LoVo (cell line): Measurements from ENCODE around the gene INTS6.

Experiments
- DNase-seq: peaks from one replicate; pipeline ENCODE4 v3.0.0-alpha.2; 2016; ENCODE audit warnings: low spot score

The INTS6 gene

GRCh38 chr13:51456510-51456909 is 3.7 kb upstream of the INTS6 start:
- no peak for DNase-seq

DNA sequence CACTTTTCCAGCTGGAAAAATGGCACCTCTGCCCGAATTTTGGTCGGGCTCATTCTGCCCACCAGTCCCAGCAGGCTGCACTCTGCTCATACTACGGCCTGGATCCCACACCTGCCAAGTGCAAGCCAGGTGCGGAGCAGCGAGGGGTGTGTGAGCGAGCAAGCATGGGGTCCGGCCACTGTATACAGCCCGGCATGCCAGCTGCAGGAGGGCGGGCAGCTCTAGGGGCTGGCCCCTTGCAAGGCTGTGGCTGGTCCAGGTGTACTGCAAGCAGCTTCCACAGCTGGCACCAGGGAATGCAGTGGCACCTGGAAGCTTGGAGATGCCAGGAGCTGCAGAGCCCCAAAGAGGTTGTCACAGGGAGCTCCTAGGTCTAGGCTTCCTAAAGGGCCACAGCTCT is 2.7 kb upstream of the INTS6 start:
- DNase-seq, result no peak

DNA sequence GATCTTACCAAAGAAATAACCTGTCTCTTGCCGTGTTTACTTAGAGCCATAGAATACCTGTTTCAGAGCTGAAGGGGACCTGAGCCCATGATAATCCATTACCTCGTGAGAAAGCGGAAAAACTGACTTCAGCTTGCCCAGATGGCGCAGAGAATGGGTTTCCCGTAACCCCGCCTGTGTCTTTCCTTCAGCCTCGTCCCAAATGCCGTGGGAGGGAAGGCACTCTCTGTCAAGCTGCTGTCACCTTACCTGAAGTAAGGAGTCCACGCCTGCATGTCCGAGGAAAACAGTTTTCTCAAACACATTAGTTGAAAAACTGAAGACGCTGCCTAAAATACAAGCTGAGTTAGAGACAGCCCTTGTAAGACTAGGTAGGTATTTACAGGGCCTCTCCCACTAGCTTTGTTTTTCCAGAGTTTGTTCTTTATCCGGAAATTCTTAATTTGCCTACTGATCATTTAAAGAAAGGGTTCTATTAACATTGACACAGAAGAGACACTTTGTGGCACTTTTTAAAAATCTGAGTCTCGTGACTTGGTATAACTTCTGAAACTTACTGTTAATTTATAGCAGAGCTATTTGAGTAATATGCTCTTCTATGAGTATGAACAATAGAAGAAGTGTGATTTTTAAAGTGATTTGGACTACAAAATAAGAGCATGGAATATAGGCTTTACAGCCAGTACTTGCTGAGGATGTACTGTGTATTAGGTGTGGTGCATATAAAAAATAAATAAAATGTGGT is 1.3 kb upstream of the INTS6 start:
- peak; percentile 12 for DNase-seq

- no peak for DNase-seq
These were observed 547 bp upstream of the INTS6 start for GRCh38 chr13:51453207-51453958.

- peak; percentile 78 for DNase-seq
These were observed 1.1 kb downstream of the INTS6 start for GRCh38 chr13:51451467-51452360.

- no peak for DNase-seq
These were observed 1.7 kb downstream of the INTS6 start for GRCh38 chr13:51451134-51451466.

DNA sequence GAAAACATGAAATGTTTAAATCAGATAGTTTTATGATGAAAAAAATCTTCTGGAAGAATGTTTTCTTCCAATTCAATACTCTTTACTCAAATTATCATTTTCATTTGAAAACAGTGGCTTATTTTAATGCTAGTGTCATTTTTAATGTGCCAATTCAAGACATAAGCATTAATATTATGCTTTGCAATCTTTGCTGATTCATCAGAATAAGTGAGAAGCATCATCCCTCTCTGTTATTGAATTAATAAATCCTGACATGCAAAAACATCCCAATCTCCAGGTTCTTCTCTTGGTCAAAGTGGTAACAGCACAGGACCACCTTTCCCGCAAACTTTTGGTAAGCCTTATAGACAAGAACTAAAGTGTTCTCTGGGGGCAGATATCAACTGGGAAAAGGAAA is 3.8 kb downstream of the INTS6 start:
- no peak for DNase-seq

DNA sequence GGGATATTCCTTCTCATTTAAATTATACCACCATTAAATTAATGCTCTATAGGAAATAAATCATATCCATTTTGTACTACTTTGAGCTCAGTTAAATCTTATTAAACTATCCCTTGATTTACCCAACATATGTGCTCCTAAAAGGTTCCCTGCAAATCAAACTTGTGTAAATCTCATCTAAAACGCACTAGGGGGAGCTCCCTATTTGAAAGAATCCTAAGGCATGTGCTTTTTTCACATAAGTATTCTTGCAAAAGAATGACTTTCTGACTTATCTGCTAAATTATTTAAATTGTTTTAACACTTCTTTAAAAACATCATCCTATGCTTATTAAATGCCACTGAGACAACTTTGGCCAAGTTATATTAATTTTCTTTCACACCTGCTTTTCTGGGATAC is 7.9 kb downstream of the INTS6 start:
- DNase-seq, result no peak

- no peak for DNase-seq
These were observed 12.5 kb downstream of the INTS6 start for GRCh38 chr13:51440381-51440780.

DNA sequence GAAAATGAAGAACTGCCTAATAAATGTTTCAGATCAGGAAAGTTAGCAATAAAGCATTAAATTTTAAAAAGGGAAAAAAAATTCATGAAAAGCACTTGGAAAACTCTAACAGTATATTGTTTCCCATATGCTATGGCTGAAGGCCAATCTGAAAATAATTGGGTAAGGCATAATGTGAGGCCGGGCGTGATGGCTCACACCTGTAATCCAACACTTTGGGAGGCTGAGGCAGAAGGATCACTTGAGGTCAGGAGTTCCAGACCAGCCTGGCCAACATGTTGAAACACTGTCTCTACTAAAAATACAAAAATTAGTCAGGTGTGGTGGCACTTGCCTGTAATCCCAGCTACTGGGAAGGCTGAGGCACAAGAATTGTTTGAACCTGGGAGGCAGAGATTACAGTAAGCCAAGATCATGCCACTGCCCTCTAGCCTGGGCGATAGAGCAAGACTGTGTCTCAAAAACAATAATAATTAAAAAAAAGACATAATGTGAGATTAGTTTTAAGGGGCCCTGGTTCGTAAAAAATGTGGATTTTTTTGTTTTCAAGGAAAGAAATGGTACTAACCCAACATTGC is 15.2 kb downstream of the INTS6 start:
- no peak for DNase-seq

GRCh38 chr13:51435002-51435578 is 17.7 kb downstream of the INTS6 start:
- DNase-seq, result peak; percentile 11

GRCh38 chr13:51432576-51432975 is 20.3 kb downstream of the INTS6 start:
- DNase-seq, result no peak

DNA sequence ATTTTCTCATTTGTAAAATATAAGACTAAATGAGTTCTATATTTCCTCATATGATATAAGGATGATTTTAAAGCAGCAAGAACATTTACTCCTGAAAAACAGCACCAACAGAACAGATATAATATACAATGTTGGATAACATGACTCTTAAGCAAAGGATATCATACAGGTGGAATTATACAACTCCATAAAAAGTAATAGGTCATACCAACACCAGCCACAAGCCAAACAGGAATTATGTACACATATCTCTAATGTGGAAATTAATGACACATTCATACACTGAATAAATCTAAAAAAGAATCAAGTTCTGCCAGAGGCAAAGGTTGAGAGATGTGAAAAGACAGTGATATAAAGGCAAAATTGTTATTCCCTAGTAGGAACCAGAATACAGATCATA is 25.9 kb downstream of the INTS6 start:
- no peak for DNase-seq

DNA sequence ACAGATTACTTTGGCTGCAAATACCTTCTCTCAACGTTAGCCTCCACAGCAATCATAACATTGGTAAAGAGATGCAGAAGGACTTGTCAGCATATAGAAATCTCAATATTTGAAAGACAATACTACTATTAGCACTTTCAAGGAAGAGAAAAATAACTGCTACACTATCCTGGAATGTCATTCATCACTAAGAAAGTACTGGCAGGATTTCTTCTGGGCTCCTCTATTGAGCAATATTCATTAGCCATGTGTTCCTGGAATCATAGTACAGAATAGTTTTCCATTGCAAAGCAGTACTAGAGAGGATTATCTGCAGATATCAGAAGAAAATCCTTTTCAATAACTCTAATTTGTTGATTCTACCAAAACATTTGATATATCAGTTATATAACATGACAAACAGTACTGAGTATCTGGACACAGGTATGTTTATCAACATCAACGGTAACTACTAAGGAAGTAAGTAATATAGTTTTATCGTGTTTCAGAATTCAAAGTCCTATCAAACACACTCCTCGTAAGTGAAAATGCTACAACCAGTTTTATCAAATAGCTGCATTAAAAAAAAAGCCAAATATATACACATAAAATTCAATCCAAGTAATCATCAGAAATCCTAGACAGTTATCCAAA is 27.3 kb downstream of the INTS6 start:
- no peak for DNase-seq

DNA sequence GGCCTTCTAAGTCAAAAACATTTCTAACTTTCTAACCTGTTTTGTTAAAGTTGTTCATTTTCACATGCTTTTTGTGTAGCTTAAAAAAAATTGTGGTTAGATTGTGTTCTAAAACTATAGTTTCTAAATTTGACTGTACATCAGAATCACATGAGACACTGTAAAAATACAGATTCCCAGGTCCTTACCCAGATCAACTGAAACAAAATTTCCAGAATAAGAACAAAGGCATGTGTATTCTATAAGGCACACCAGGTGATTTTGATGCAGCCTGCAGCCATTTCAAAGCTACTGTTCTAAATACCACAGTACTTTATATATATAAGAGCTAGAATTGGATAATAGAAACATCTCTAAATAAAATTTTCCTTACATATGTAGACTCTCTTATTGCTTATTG is 29.1 kb downstream of the INTS6 start:
- DNase-seq, result no peak

- no peak for DNase-seq
These were observed 30.4 kb downstream of the INTS6 start for GRCh38 chr13:51422484-51422883.

- no peak for DNase-seq
These were observed 31.9 kb downstream of the INTS6 start for GRCh38 chr13:51420681-51421490.

DNA sequence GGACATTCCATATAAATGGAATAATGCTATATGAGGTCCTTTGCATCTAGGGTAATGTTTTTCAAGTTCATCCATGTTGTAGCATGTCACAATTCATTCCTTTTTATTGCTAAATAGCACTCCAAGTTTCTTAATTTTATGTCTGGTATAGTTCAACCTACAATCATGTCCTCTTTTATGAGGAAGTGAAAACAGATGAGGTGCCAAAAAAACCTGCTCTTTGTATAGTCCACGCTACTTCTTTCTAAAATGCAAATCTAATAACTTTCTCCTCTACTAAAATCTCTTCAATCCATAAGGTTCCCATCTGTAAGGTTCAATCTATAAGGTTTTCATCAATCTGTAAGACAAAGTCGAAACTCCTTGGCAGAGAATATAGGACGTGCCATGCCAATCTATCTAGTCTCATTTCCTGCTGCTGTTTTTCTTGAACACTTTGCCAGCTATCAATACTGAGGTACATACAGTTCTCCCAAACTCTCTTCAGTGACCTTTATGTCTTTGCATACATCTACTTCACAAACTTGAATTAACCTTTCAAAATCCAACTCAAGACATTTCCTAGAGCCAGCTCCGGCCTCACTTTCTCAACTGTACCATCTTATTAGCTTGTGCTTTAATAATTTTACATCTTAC is 33.7 kb downstream of the INTS6 start:
- DNase-seq, result no peak

DNA sequence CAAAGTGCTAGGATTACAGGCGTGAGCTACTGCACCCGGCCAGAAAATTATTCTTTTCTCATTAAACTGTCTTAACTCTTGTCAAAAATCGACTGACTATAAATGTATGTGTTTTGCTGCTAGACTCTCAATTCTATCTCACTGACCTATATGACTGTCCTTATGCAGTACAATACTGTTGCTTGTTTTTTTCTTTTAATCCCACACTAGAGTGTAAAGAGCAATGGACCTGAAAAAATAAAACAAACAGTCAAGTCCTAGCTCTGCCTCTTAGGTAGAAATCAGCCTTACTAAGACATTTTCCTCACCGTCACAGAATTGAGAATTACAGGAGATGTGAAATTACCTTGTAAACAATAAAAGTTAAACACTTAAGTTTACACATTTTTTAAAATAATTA is 35.1 kb downstream of the INTS6 start:
- no peak for DNase-seq

GRCh38 chr13:51416107-51416506 is 36.7 kb downstream of the INTS6 start:
- no peak for DNase-seq
